ENCODE measurements around the gene LGALS13.

LGALS13 gene

GRCh38 chr19:39645800-39646411 is 43.6 kb downstream of the LGALS13 start:
- ChIA-PET CTCF (no interaction called here), POLR2A (no interaction called here)
- no peak for DNase-seq (ENCODE audit: extremely low spot score)
- TF ChIP-seq ZNF384 (IDR thresholded peaks at IDR 0.05) (no peak), SP1 (IDR thresholded peaks at IDR 0.05) (no peak), ELF4 (IDR thresholded peaks at IDR 0.05) (no peak), L3MBTL2 (conservative IDR thresholded peaks at IDR 0.05) (no peak), ARNT (IDR thresholded peaks at IDR 0.05) (no peak), FOXK2 (IDR thresholded peaks at IDR 0.05) (no peak), SUZ12 (IDR thresholded peaks at IDR 0.05) (no peak), HDGF (IDR thresholded peaks at IDR 0.05; ENCODE audit: borderline replicate concordance) (no peak), TARDBP (IDR thresholded peaks at IDR 0.05) (no peak), LEF1 (IDR thresholded peaks at IDR 0.05; ENCODE audit: borderline replicate concordance) (no peak), BHLHE40 (IDR thresholded peaks at IDR 0.05; ENCODE audit: borderline replicate concordance) (no peak), FOXM1 (IDR thresholded peaks at IDR 0.05; ENCODE audit: borderline replicate concordance) (no peak), FOXA1 (IDR thresholded peaks at IDR 0.05) (no peak)
- TF ChIP-seq, protein P1, sequence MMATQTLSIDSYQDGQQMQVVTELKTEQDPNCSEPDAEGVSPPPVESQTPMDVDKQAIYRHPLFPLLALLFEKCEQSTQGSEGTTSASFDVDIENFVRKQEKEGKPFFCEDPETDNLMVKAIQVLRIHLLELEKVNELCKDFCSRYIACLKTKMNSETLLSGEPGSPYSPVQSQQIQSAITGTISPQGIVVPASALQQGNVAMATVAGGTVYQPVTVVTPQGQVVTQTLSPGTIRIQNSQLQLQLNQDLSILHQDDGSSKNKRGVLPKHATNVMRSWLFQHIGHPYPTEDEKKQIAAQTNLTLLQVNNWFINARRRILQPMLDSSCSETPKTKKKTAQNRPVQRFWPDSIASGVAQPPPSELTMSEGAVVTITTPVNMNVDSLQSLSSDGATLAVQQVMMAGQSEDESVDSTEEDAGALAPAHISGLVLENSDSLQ (IDR thresholded peaks at IDR 0.05) = no peak

- ChIA-PET CTCF (no interaction called here), POLR2A (no interaction called here)
Measured at GRCh38 chr19:39647918-39648317, 45.6 kb downstream of the LGALS13 start.

DNA sequence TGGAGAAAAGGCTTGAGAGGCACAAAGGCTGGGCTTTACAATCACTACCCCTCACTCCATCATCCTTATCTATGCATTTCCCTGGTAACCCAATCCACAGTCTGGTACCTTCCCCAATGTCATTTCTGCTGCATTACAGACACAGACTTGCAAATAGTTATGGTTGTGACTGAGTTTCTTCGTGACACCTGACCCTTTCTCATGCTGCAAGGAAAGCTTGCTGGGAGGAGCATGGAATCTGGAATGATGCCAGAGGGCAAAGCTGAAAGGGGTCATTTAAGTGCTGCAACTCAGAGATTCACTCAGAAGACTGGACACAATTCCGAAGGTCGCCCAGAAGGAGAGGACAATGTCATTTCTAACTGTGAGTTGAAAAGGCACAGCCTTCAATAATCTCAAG is 53.3 kb downstream of the LGALS13 start, which contains the start of gene LGALS16:
Gene LGALS16, plus strand, starts transcription at position 301 of the 400 bp plus-strand sequence. Its CDS starts 49 bp downstream, at position 350.
- CTCF ChIA-PET = no interaction called here
- POLR2A ChIA-PET = no interaction called here
- no peak for TF ChIP-seq L3MBTL2 (conservative IDR thresholded peaks at IDR 0.05)
- TF ChIP-seq HDGF (IDR thresholded peaks at IDR 0.05; ENCODE audit: borderline replicate concordance) = no peak
- no peak for TF ChIP-seq SUZ12 (IDR thresholded peaks at IDR 0.05)
- TF ChIP-seq ZNF384 (IDR thresholded peaks at IDR 0.05) = no peak
- TF ChIP-seq, protein P1 (IDR thresholded peaks at IDR 0.05) = no peak
- no peak for TF ChIP-seq LEF1 (IDR thresholded peaks at IDR 0.05; ENCODE audit: borderline replicate concordance)
- TF ChIP-seq ARNT (IDR thresholded peaks at IDR 0.05) = no peak
- no peak for DNase-seq (ENCODE audit: extremely low spot score)

More at GRCh38 chr19:39647918-39648317, 45.6 kb downstream of the LGALS13 start:
- no peak for DNase-seq (ENCODE audit: extremely low spot score)
- TF ChIP-seq CTBP1 (IDR thresholded peaks at IDR 0.05; ENCODE audit: borderline replicate concordance) (no peak), NFRKB (IDR thresholded peaks at IDR 0.05) (no peak), FOXK2 (IDR thresholded peaks at IDR 0.05) (no peak)
